ENCODE data around the gene EPB41L2.

The EPB41L2 gene

DNA sequence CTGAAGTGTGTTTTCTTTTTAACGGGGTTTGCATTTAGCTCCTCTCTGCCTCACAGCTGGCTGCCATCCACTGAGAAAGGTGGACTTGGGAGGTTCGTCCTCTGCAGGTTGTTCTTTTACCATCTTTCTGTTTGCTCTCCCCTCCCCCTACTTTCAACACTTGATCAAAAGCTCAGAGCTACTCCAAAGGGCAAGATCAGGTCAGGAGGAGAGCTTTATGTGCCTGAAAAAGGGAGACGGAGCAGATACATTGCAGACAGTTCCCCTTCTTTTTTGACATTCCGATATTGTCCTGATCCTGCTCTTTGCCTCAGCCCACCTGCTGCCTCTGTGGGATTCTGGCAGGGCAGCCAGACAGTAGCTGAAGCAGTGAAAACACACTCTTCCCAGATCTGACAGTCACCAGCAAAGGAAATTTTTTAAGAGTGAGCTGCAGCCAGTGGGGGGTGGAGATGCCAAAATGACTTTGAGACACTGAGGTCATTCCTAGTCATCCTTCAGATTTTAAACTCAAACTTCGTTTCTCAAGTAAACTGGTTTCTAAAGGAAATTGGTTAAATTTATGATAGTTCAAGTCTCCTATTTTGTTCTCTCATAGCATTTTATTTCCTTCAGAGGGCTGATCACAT, 209.4 kb downstream of the EPB41L2 start:
- H3K27ac ChIP-seq: no peak overlapping the region
- DNase-seq: peak; percentile 56
- in situ Hi-C loops (cut with HindIII; ENCODE audit: low pct_ligation_motif_present, low sequenced_read_pairs): no loop called here
- no peak for TF ChIP-seq CTCF (IDR thresholded peaks at IDR 0.05; ENCODE audit: low read depth, low read length, missing control alignments)
- H3K4me3 ChIP-seq (ENCODE audit: low read depth, low read length): no peak overlapping the region
- no peaks in the 10 kb centered on the region for H3K36me3 ChIP-seq (replicated peaks)
- no peaks in the 10 kb centered on the region for H3K27me3 ChIP-seq (replicated peaks)

DNA sequence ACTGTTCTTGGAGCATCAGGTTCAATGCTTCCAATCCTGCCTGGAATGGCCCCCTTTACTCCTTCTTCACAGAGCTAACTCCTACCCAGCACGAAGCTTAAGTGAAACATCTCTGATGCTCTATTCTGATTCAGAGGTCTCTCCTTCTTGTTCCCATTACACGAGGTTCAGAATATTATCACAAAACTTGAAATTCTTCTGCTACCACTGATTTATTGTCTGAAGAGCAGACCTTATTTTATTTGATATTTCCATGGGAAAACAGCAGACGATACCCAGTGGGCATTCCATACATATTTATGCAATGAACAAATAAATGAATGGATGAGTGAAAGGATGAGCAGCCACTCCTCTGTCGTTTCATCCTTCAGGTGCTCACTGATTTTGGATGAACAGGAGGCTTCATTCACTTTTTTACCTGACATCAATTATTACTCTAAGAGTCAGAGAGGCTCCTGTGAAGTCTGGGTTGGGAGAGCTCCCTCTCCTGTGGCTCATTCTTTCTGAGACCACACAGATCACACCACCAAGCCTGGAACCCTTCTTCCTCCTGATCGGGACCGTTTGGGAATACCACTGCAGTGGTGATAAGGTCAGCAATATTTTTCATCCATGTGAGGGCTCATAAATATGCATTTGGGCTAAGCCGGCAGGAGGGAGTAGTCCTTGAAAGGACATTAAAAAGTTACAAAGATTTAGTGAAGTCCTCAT, 210.0 kb downstream of the EPB41L2 start:
- no peak for TF ChIP-seq CTCF (IDR thresholded peaks at IDR 0.05; ENCODE audit: low read depth, low read length, missing control alignments)
- no peak overlapping the region for H3K27ac ChIP-seq
- no peaks in the 10 kb centered on the region for H3K36me3 ChIP-seq (replicated peaks)
- in situ Hi-C loops (cut with HindIII; ENCODE audit: low pct_ligation_motif_present, low sequenced_read_pairs): no loop called here
- peak; percentile 6 for DNase-seq
- no peaks in the 10 kb centered on the region for H3K27me3 ChIP-seq (replicated peaks)
- no peak overlapping the region for H3K4me3 ChIP-seq (ENCODE audit: low read depth, low read length)

GRCh38 chr6:130851026-130851425, 212.0 kb downstream of the EPB41L2 start:
- Histone ChIP-seq H3K27ac (no peak overlapping the region), H3K36me3 (replicated peaks) (no peaks in the 10 kb centered on the region), H3K27me3 (replicated peaks) (no peaks in the 10 kb centered on the region), H3K4me3 (ENCODE audit: low read depth, low read length) (no peak overlapping the region)
- in situ Hi-C loops (cut with HindIII; ENCODE audit: low pct_ligation_motif_present, low sequenced_read_pairs): no loop called here
- TF ChIP-seq CTCF (IDR thresholded peaks at IDR 0.05; ENCODE audit: low read depth, low read length, missing control alignments): no peak
- no peak for DNase-seq

DNA sequence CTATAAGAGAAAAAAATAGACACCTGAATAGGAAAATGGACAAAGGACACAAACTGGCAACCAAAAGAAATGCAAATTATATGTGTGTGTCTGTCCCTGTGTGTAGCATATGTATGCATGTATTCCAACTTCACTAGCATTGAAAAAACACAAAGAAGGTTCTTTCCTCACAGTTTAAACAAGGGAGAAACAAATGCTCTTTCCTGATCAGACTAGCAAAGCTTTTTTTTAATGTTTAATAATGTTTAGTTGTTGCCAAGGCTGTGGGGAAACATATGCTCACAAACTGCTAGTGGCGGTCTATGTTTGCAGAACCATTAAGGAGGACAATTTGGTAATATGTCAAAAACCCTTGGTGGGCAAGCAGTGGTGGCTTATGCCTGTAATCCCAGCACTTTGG, 213.5 kb downstream of the EPB41L2 start:
- no peaks in the 10 kb centered on the region for H3K36me3 ChIP-seq (replicated peaks)
- no peak overlapping the region for H3K4me3 ChIP-seq (ENCODE audit: low read depth, low read length)
- H3K27me3 ChIP-seq (replicated peaks): no peaks in the 10 kb centered on the region
- in situ Hi-C loops (cut with HindIII; ENCODE audit: low pct_ligation_motif_present, low sequenced_read_pairs): no loop called here
- no peak overlapping the region for H3K27ac ChIP-seq
- DNase-seq: no peak
- TF ChIP-seq CTCF (IDR thresholded peaks at IDR 0.05; ENCODE audit: low read depth, low read length, missing control alignments): no peak

- no peak for TF ChIP-seq CTCF (IDR thresholded peaks at IDR 0.05; ENCODE audit: low read depth, low read length, missing control alignments)
- H3K4me3 ChIP-seq (ENCODE audit: low read depth, low read length): no peak overlapping the region
- no peaks in the 10 kb centered on the region for H3K27me3 ChIP-seq (replicated peaks)
- no peaks in the 10 kb centered on the region for H3K36me3 ChIP-seq (replicated peaks)
- no peak for DNase-seq
- in situ Hi-C loops (cut with HindIII; ENCODE audit: low pct_ligation_motif_present, low sequenced_read_pairs): no loop called here
- no peak overlapping the region for H3K27ac ChIP-seq
Observed at GRCh38 chr6:130848945-130849344, 214.1 kb downstream of the EPB41L2 start.

All from brain microvascular endothelial cell (primary cell).